Stimulated activated CD4-positive, alpha-beta T cell treated with anti-CD3 and anti-CD28 coated beads, Interleukin-4, amount 100 ng/mL, for 48 hours (primary cell): ENCODE data around the gene CASP12.

Experiments
- DNase-seq, 2 donors: peaks; one replicate each; pipeline ENCODE4 v3.0.0-alpha.2; 2020; ENCODE audit warnings: low read depth in 2 of 2

The CASP12 gene

DNA sequence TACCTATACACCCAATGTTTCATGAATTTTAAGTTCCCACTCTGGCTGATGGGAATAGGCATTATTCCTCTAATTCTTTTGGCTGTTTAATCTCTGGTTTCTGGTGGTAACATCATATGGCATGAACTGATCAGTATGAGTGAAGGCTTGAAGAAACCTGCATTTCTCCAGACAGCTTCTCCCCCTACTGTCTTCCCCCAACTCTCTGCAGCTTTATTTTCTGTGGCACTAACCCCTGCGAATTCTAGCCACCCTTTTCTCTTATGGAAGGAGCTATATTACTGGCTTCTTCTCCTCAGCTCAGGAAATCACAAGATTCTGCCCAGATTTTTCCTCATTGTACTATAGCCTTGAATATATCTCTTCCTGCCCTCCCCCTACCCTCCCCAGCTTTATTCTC, 57.1 kb downstream of the CASP12 start:
- DNase-seq, result no peak

DNA sequence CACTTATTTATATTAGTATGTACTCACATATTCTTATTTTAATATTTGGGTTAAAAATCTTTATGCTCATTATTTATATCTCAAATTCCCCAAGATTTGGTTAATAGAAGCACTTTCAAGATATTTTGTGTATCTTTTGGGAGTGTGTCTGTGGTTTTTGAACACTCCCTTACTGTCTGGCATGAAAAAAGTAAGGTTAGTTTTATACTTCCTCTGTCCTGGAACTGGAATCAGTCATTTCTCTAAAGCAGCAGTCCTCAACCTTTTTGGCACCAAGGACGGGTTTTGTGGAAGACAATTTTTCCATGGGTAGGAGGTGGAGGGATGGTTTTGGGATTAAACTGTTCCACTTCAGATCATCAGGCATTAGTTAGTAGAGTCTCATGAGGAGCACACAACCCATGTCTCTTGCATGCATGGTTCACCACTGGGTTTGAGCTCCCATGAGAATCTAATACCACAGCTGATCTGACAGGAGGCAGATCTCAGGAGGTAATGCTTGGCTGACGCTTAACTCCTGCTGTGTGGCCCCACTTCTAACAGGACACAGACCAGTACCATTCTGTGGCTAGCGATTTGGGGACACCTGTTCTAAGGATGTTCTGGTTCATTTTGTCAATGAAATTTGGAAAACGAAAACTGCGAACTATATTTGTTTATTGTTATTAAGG, 60.2 kb downstream of the CASP12 start:
- DNase-seq, result no peak

- DNase-seq, result no peak
Measured at GRCh38 chr11:104836691-104837090, 61.6 kb downstream of the CASP12 start.
